Astrocyte (in vitro differentiated cells and primary cell): ENCODE results near the gene CRB2.

Source experiments
- CTCF ChIP-seq: IDR thresholded peaks from 2 replicates; pipeline ENCODE4 v1.5.1; 2011; ENCODE audit warnings: low read depth, mild to moderate bottlenecking, inconsistent platforms, low read length, moderate library complexity; ENCODE audit not compliant: insufficient read depth
- EZH2 ChIP-seq: IDR thresholded peaks from 2 replicates; pipeline ENCODE4 v1.6.1; 2012; ENCODE audit warnings: mild to moderate bottlenecking, low read length, inconsistent platforms; ENCODE audit not compliant: insufficient read depth

- no peak for TF ChIP-seq CTCF
- TF ChIP-seq EZH2: no peak
Observed at GRCh38 chr9:123310551-123311249, 45.3 kb upstream of the CRB2 start.
